Fibroblast of lung (primary cell): Measurements from ENCODE around the gene SECTM1. TPM values are rescaled to one million over a fixed set of nuclear protein-coding genes. Genes with fewer than 3 reads are reported as not detected.

Experiments used
- DNase-seq, 2 donors: peaks; one replicate each; pipeline versions ENCODE4 v3.0.0 to v3.0.0-alpha.2; 2010; ENCODE audit warnings: low read depth in 2 of 2
- H2AFZ ChIP-seq: 2 replicates; pipeline ENCODE4 v1.5.1; 2012; ENCODE audit warnings: low read length, control low read depth, inconsistent platforms
- H3K27ac ChIP-seq: 2 replicates; pipeline ENCODE4 v1.5.1; 2011; ENCODE audit warnings: low read length, control low read depth; ENCODE audit not compliant: insufficient read depth
- H3K27me3 ChIP-seq: 2 replicates; pipeline ENCODE4 v1.5.1; 2011; ENCODE audit warnings: mild to moderate bottlenecking, low read length; ENCODE audit not compliant: control insufficient read depth, insufficient read depth
- H3K36me3 ChIP-seq: 2 replicates; pipeline ENCODE4 v1.5.1; 2011; ENCODE audit warnings: low read length; ENCODE audit not compliant: control insufficient read depth, insufficient read depth
- H3K4me1 ChIP-seq: 2 replicates; pipeline ENCODE4 v1.5.1; 2011; ENCODE audit warnings: low read length; ENCODE audit not compliant: control insufficient read depth, insufficient read depth; ENCODE audit errors: extremely low read depth
- H3K4me2 ChIP-seq: 2 replicates; pipeline ENCODE4 v1.5.1; 2011; ENCODE audit warnings: low read length, control low read depth; ENCODE audit not compliant: insufficient read depth; ENCODE audit errors: extremely low read depth
- H3K4me3 ChIP-seq, 4 experiments: fragments of 200-600 bp in 1 of 4; sonication (generic) in 1 of 4; replicated peaks in 1 of 4; 2 replicates each; pipeline ENCODE4 v1.5.1; 2011 to 2016; ENCODE audit warnings: low read length in 4 of 4, low read depth in 3 of 4, mild to moderate bottlenecking in 3 of 4, control low read depth in 2 of 4, inconsistent platforms in 1 of 4, mixed read lengths in 1 of 4; ENCODE audit not compliant: insufficient read depth in 1 of 4; ENCODE audit errors: control extremely low read depth in 1 of 4
- H3K79me2 ChIP-seq: 2 replicates; pipeline ENCODE4 v1.5.1; 2012; ENCODE audit warnings: mild to moderate bottlenecking, low read length, inconsistent platforms; ENCODE audit not compliant: control insufficient read depth, insufficient read depth
- H3K9ac ChIP-seq: 2 replicates; pipeline ENCODE4 v1.5.1; 2011; ENCODE audit warnings: mild to moderate bottlenecking, low read length, control low read depth; ENCODE audit not compliant: insufficient read depth
- H3K9me3 ChIP-seq: 2 replicates; pipeline ENCODE4 v1.5.1; 2012; ENCODE audit warnings: low read depth, low read length; ENCODE audit not compliant: control insufficient read depth, insufficient read depth
- H4K20me1 ChIP-seq: 2 replicates; pipeline ENCODE4 v1.5.1; 2011; ENCODE audit warnings: low read length; ENCODE audit not compliant: control insufficient read depth, insufficient read depth; ENCODE audit errors: extremely low read depth
- EZH2 ChIP-seq: IDR thresholded peaks from 2 replicates; pipeline ENCODE4 v1.5.1; 2012; ENCODE audit warnings: low read length, control low read depth, mild to moderate bottlenecking; ENCODE audit errors: missing control alignments
- polyA plus RNA-seq, 2 donors: library from polyadenylated mRNA; depleted of rRNA in 1 of 2; stranded (reverse) in 1 of 2; unstranded in 1 of 2; fragments of >200 nt; gene quantifications; 2 replicates each; pipeline ENCODE4 v1.2.1, GENCODE V29; 2011 to 2012; ENCODE audit warnings: missing spikeins in 1 of 2
- total RNA-seq: library from RNA; depleted of rRNA; stranded (reverse); fragments of >200 nt; gene quantifications from 2 replicates; pipeline ENCODE4 v1.2.1, GENCODE V29; 2014
- TF ChIP-seq, protein P1 (sequence below), 2 donors: IDR thresholded peaks in 1 of 2; conservative IDR thresholded peaks in 1 of 2; 1 replicate in 1 of 2; 2 replicates in 1 of 2; pipeline ENCODE4 v1.5.1; 2011 to 2012; ENCODE audit warnings: low read length in 2 of 2, control low read depth in 1 of 2, inconsistent platforms in 1 of 2, low read depth in 1 of 2, mild to moderate bottlenecking in 1 of 2

SECTM1 gene
- total and polyA plus RNA-seq, 2 donors (not counting 1 experiment from before 2014, with no cell fraction given): 17.3 to 17.5 TPM

DNA sequence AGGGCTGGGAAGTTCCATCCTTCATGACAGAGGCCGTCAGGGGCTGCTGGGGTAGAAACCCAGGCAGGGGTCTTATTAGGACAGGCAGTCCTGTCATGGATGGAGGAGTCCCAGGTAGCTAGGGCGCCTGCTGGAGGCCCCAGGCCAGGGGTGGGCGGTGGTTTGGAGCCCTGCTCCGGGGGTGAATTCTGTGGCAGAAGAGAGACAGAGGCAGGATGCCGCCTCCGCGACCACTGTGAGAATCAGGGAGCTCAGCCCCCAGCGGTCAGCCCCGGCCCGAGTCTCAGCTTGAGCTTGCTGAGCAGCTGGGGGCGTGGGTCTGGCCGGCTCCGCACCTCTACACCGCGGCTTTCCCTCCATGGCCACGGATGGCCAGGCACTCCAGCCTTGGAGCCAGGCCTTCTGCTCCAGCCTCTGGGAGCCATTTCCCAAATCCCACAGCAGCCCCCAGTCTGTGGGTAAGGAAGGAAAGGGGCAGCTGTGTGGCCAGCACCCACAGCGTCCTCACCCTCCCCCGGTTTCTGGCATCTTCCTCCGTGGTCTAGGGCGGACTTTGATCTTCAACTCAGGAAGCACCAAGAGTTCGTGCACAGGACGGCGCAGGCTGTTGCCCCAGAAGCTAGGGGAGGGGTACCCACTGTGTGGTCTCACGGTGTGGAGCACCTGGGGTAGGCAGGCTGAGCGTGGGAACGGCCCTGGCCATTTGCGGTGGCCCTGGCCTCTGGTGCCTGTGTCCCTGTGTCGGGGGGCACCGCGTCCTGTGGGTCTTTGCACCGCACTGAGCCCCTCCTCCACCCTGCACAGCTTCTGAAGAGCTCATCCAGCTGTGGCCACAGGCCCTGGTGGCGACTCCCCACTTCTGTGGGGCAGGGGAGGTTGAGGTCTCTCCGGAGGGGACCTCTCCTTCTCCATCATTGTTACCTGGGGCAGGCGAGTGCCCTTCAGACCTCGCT is 30.3 kb downstream of the SECTM1 start:
- H2AFZ ChIP-seq: no peak overlapping the region
- no peaks in the 10 kb centered on the region for H4K20me1 ChIP-seq
- no peaks in the 10 kb centered on the region for H3K36me3 ChIP-seq
- TF ChIP-seq EZH2: no peak
- H3K4me2 ChIP-seq: no peak overlapping the region
- H3K4me3 ChIP-seq: no peak overlapping the region
- H3K4me1 ChIP-seq: peaks cover 5% of the 10 kb centered on the region
- no peaks in the 10 kb centered on the region for H3K9me3 ChIP-seq
- H3K27me3 ChIP-seq: no peaks in the 10 kb centered on the region
- no peak overlapping the region for H3K9ac ChIP-seq
- no peak overlapping the region for H3K27ac ChIP-seq
- DNase-seq: no peak
- no peaks in the 10 kb centered on the region for H3K79me2 ChIP-seq

DNA sequence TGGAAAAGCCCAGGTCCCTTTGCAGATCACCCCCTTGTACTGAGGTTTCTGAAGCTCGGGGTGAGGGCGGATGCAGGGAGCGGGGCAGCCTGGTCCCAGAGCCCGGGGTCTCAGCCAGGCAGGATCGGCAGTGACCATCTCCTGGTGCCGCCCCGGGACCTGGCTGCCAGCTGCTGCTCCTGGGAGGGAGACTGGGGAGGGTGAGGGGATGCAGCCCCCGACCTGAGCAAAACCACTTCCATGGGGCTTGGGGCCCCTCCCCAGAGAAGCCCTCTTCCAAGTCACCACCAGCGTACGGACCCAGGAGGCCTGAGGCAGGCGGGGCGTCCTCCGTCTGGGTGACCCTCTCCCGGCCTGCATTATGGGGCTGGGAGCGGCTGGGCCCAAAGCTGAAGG is 31.0 kb downstream of the SECTM1 start:
- no peak overlapping the region for H2AFZ ChIP-seq
- no peaks in the 10 kb centered on the region for H3K36me3 ChIP-seq
- no peaks in the 10 kb centered on the region for H3K9me3 ChIP-seq
- no peak overlapping the region for H3K4me3 ChIP-seq
- peaks cover 5% of the 10 kb centered on the region for H3K4me1 ChIP-seq
- H3K27me3 ChIP-seq: no peaks in the 10 kb centered on the region
- H3K79me2 ChIP-seq: no peaks in the 10 kb centered on the region
- H3K4me2 ChIP-seq: no peak overlapping the region
- no peaks in the 10 kb centered on the region for H4K20me1 ChIP-seq
- H3K27ac ChIP-seq: no peak overlapping the region
- DNase-seq: no peak
- TF ChIP-seq EZH2: no peak
- H3K9ac ChIP-seq: no peak overlapping the region

DNA sequence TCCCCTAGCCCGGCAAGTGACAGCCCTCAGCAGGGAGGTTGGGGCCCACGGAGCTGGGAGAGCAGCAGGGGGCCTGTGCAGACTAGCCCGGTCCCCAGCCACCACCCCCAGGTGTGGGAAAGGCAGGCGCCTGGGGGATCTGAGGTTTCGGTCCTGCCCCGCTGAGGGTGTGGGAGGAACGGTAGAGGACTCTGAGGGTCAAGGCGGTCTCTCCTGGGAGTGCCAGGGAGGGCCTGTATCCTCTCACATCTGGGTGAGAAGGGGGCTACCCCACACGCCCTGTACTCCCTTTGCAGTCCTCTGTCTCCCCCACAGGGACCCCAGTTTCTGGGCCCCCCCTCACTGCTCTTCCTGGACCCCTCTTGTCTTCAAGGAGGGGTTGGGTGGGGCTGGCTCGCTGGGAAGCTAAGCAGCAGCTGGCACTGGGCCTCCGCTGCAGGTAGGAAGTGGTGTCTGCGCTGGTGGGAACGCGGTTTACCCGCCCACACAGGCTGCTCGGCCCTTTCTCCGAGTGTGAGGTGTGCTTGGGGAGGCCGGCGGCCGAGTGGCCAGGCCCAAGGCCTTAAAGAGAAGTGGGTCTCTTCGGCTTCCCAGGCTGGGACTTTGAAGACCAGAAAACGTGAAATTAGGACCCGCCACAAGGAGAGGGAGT is 31.5 kb downstream of the SECTM1 start:
- no peaks in the 10 kb centered on the region for H3K9me3 ChIP-seq
- H2AFZ ChIP-seq: no peak overlapping the region
- no peaks in the 10 kb centered on the region for H4K20me1 ChIP-seq
- H3K4me3 ChIP-seq: no peak overlapping the region
- no peak overlapping the region for H3K4me2 ChIP-seq
- H3K27me3 ChIP-seq: no peaks in the 10 kb centered on the region
- no peak overlapping the region for H3K27ac ChIP-seq
- H3K36me3 ChIP-seq: no peaks in the 10 kb centered on the region
- TF ChIP-seq, protein P1, sequence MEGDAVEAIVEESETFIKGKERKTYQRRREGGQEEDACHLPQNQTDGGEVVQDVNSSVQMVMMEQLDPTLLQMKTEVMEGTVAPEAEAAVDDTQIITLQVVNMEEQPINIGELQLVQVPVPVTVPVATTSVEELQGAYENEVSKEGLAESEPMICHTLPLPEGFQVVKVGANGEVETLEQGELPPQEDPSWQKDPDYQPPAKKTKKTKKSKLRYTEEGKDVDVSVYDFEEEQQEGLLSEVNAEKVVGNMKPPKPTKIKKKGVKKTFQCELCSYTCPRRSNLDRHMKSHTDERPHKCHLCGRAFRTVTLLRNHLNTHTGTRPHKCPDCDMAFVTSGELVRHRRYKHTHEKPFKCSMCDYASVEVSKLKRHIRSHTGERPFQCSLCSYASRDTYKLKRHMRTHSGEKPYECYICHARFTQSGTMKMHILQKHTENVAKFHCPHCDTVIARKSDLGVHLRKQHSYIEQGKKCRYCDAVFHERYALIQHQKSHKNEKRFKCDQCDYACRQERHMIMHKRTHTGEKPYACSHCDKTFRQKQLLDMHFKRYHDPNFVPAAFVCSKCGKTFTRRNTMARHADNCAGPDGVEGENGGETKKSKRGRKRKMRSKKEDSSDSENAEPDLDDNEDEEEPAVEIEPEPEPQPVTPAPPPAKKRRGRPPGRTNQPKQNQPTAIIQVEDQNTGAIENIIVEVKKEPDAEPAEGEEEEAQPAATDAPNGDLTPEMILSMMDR (conservative IDR thresholded peaks at IDR 0.05 in 1 of 2, IDR thresholded peaks at IDR 0.05 in 1 of 2; ENCODE audit: low read depth in 1 of 2, low read length in 2 of 2): no peak
- no peaks in the 10 kb centered on the region for H3K79me2 ChIP-seq
- H3K9ac ChIP-seq: no peak overlapping the region
- peaks cover 9% of the 10 kb centered on the region for H3K4me1 ChIP-seq
- DNase-seq: no peak
